SU-DHL-6 (cell line): ENCODE data around the gene PIAS2.
"Not testable (repeated sequence)": the region's sequence is repeated elsewhere in the genome, so short reads cannot be mapped to it uniquely, and the experiment has no call there.

Experiments
- H2AFZ ChIP-seq: fragments of 200-600 bp; sonication (generic); 2 replicates; pipeline ENCODE4 v1.6.1; 2014; ENCODE audit warnings: low read depth, mild to moderate bottlenecking, moderate library complexity, mixed read lengths, antibody characterized with exemption, low read length; ENCODE audit not compliant: severe bottlenecking
- H3F3A ChIP-seq: fragments of 200-600 bp; shearing (Covaris generic); 2 replicates; pipeline ENCODE4 v1.6.0; 2016; ENCODE audit warnings: antibody characterized with exemption, mild to moderate bottlenecking; ENCODE audit not compliant: insufficient read depth
- H3K27ac ChIP-seq: fragments of 200-600 bp; sonication (generic); 2 replicates; pipeline ENCODE4 v1.5.1; 2016; ENCODE audit warnings: low read depth, mild to moderate bottlenecking, low read length, moderate library complexity, mixed read lengths
- H3K27me3 ChIP-seq: fragments of 200-600 bp; sonication (generic), shearing (Covaris generic); 2 replicates; pipeline ENCODE4 v1.6.0; 2014; ENCODE audit warnings: mild to moderate bottlenecking, low read length
- H3K36me3 ChIP-seq: fragments of 200-600 bp; sonication (generic); 2 replicates; pipeline ENCODE4 v1.6.1; 2014; ENCODE audit warnings: mild to moderate bottlenecking, low read length, mixed read lengths
- H3K4me2 ChIP-seq: fragments of 300-600, 200-600 bp; shearing (Covaris generic), sonication (generic); 2 replicates; pipeline ENCODE4 v1.6.0; 2014; ENCODE audit warnings: low read length, low read depth, mild to moderate bottlenecking; ENCODE audit not compliant: poor library complexity, severe bottlenecking
- H3K4me3 ChIP-seq: fragments of 200-600 bp; sonication (generic); 2 replicates; pipeline ENCODE4 v1.5.1; 2014; ENCODE audit warnings: antibody characterized with exemption, low read length, mild to moderate bottlenecking, mixed read lengths; ENCODE audit not compliant: insufficient read depth, poor library complexity, severe bottlenecking
- H3K79me2 ChIP-seq: fragments of 200-600 bp; sonication (generic); 2 replicates; pipeline ENCODE4 v1.6.1; 2014; ENCODE audit warnings: mild to moderate bottlenecking, low read length, moderate library complexity; ENCODE audit not compliant: insufficient read depth
- H3K9ac ChIP-seq: fragments of 200-600 bp; sonication (generic); 2 replicates; pipeline ENCODE4 v1.7.0; 2014; ENCODE audit warnings: mild to moderate bottlenecking, low read length
- H3K9me2 ChIP-seq: fragments of 200-600 bp; sonication (generic); replicated peaks from 2 replicates; pipeline ENCODE4 v1.6.1; 2014; ENCODE audit warnings: low read length; ENCODE audit not compliant: insufficient read depth
- H3K9me3 ChIP-seq: fragments of 200-600 bp; sonication (generic); 2 replicates; pipeline ENCODE4 v1.6.1; 2014; ENCODE audit warnings: low read length, mixed read lengths; ENCODE audit not compliant: insufficient read depth
- H4K20me1 ChIP-seq: fragments of 200-600 bp; sonication (generic); 2 replicates; pipeline ENCODE4 v1.6.1; 2014; ENCODE audit warnings: low read depth, mild to moderate bottlenecking, antibody characterized with exemption, low read length, moderate library complexity, mixed read lengths
- EZH2phosphoT487 ChIP-seq: fragments of 200-600 bp; sonication (generic), shearing (Covaris generic); conservative IDR thresholded peaks from 2 replicates; pipeline ENCODE4 v1.6.1; 2018; ENCODE audit warnings: mild to moderate bottlenecking, antibody characterized with exemption, low read length, moderate library complexity, mixed read lengths
- TF ChIP-seq, protein P1 (sequence below): fragments of 200-600 bp; sonication (generic); IDR thresholded peaks from one replicate; pipeline ENCODE4 v1.5.1; 2017; ENCODE audit warnings: antibody characterized with exemption, mild to moderate bottlenecking, low read length, moderate library complexity; ENCODE audit not compliant: insufficient read depth, poor library complexity, severe bottlenecking

The PIAS2 gene

DNA sequence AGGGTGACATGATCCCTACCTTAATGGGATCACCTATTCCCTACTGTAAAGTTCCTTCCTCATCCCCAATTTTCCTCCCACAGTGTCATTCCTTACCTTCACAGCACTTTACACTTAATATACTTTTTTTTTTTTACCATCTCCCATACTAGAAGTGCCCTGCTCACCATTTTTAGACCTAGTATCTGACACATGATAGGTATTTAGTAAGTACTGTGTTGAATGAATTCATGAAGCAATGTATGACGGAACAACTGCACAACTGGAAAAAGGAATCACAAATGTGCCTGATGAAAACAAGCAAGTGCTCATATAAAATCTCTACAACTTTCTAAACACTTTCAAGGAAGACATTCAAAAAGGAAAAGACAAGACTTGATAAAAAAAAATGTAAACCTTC is 83.4 kb downstream of the PIAS2 start:
- H3K36me3 ChIP-seq, result peaks cover 43% of the 10 kb centered on the region
- H3K4me2 ChIP-seq, result no peak overlapping the region
- H3K27me3 ChIP-seq, result no peaks in the 10 kb centered on the region
- no peak for TF ChIP-seq EZH2phosphoT487
- TF ChIP-seq, protein P1, sequence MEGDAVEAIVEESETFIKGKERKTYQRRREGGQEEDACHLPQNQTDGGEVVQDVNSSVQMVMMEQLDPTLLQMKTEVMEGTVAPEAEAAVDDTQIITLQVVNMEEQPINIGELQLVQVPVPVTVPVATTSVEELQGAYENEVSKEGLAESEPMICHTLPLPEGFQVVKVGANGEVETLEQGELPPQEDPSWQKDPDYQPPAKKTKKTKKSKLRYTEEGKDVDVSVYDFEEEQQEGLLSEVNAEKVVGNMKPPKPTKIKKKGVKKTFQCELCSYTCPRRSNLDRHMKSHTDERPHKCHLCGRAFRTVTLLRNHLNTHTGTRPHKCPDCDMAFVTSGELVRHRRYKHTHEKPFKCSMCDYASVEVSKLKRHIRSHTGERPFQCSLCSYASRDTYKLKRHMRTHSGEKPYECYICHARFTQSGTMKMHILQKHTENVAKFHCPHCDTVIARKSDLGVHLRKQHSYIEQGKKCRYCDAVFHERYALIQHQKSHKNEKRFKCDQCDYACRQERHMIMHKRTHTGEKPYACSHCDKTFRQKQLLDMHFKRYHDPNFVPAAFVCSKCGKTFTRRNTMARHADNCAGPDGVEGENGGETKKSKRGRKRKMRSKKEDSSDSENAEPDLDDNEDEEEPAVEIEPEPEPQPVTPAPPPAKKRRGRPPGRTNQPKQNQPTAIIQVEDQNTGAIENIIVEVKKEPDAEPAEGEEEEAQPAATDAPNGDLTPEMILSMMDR, result no peak
- no peak overlapping the region for H3K9ac ChIP-seq
- H3K79me2 ChIP-seq, result no peaks in the 10 kb centered on the region
- no peak overlapping the region for H2AFZ ChIP-seq
- H3K4me3 ChIP-seq, result no peak overlapping the region
- no peaks in the 10 kb centered on the region for H3F3A ChIP-seq
- H4K20me1 ChIP-seq, result no peaks in the 10 kb centered on the region
- H3K27ac ChIP-seq, result no peak overlapping the region
- H3K9me2 ChIP-seq, result no peaks in the 10 kb centered on the region
- no peaks in the 10 kb centered on the region for H3K9me3 ChIP-seq

DNA sequence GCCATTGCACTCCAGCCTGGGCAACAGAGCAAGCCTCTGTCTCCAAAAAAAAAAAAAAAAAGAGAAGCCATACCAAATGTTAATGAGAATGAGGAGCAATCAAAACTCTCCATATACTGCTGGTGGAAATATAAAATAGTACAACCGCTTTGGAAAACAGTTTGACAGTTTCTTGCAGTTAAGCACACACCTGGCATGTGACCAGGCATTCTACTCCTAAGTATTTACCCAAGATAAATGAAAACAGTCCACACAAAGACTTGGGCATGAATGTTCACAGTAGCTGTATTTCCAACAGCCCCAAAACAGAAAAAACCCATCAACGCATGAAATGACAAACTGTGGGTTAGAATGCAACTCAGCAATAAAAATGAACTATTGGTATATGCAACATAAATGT is 84.5 kb downstream of the PIAS2 start:
- H3K4me3 ChIP-seq, result no peak overlapping the region
- H3K27me3 ChIP-seq, result no peaks in the 10 kb centered on the region
- H3K79me2 ChIP-seq, result no peaks in the 10 kb centered on the region
- no peak overlapping the region for H3K27ac ChIP-seq
- no peaks in the 10 kb centered on the region for H3F3A ChIP-seq
- TF ChIP-seq, protein P1, result no peak
- no peak for TF ChIP-seq EZH2phosphoT487
- no peak overlapping the region for H3K4me2 ChIP-seq
- peaks cover 49% of the 10 kb centered on the region for H3K36me3 ChIP-seq
- no peak overlapping the region for H3K9ac ChIP-seq
- no peak overlapping the region for H2AFZ ChIP-seq
- no peaks in the 10 kb centered on the region for H3K9me2 ChIP-seq
- no peaks in the 10 kb centered on the region for H4K20me1 ChIP-seq
- no peaks in the 10 kb centered on the region for H3K9me3 ChIP-seq

DNA sequence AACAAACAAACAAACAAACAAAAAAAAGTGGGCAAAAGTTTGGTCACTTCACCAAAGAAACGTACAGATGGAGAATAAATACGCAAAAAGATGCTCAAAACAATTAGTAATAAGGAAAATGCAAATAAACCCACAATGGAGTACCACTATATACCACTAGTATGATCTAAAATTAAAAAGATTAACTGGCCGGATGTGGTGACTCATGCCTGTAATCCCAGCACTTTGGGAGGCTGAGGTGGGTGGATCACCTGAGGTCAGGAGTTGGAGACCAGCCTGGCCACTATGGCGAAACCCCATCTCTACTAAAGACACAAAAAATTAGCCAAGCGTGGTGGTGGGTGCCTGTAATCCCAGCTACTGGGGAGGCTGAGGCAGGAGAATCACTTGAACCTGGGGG is 84.9 kb downstream of the PIAS2 start:
- H3K4me2 ChIP-seq, H3K9me2 ChIP-seq, H3K4me3 ChIP-seq, H3K9me3 ChIP-seq, H4K20me1 ChIP-seq, H3F3A ChIP-seq, H3K79me2 ChIP-seq, H3K27me3 ChIP-seq, H2AFZ ChIP-seq, H3K9ac ChIP-seq, H3K27ac ChIP-seq: not testable (repeated sequence)
- peaks cover 53% of the 10 kb centered on the region for H3K36me3 ChIP-seq

DNA sequence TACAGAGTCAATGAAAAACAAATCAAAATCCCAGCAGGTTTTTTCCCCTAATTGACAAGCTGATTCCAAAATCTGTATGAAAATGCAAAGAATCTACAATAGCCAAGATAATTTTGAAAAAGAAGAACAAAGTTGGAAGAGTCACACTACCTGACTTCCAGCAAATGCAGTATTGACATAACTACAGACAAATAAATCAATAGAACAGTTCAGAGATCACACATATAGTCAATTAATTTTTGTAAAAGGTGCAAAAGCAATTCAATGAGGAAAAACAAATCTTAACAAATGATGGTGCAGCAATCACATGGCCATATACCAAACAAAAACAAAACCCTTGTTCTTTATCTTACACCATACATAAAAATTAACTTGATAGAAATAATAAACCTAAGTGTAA is 85.9 kb downstream of the PIAS2 start:
- TF ChIP-seq EZH2phosphoT487, result no peak
- TF ChIP-seq, protein P1, result no peak
- H2AFZ ChIP-seq, result no peak overlapping the region
- H3K36me3 ChIP-seq, result peaks cover 58% of the 10 kb centered on the region

More for the DNA sequence above, 85.9 kb downstream of the PIAS2 start:
- Histone ChIP-seq H3K9me3 (no peaks in the 10 kb centered on the region), H3K4me3 (no peak overlapping the region), H3K79me2 (no peaks in the 10 kb centered on the region), H3K27ac (no peak overlapping the region), H3K9ac (no peak overlapping the region), H3K9me2 (no peaks in the 10 kb centered on the region), H3F3A (no peaks in the 10 kb centered on the region), H4K20me1 (no peaks in the 10 kb centered on the region), H3K4me2 (no peak overlapping the region), H3K27me3 (no peaks in the 10 kb centered on the region)
